GM08714 (cell line): ENCODE results near the gene BMP6.
A peak's percentile ranks its signal among the peaks of the same experiment; 100 is the strongest.

Source experiments
- H3K4me3 ChIP-seq: fragments of 200-500 bp; sonication (Bioruptor generic); 2 replicates; pipeline ENCODE4 v1.5.1; 2014; ENCODE audit warnings: mild to moderate bottlenecking, low read length, inconsistent platforms
- ZNF274 ChIP-seq: IDR thresholded peaks from 2 replicates; pipeline ENCODE4 v1.6.1; 2012; ENCODE audit warnings: mild to moderate bottlenecking, low read depth, low read length

Gene BMP6

DNA sequence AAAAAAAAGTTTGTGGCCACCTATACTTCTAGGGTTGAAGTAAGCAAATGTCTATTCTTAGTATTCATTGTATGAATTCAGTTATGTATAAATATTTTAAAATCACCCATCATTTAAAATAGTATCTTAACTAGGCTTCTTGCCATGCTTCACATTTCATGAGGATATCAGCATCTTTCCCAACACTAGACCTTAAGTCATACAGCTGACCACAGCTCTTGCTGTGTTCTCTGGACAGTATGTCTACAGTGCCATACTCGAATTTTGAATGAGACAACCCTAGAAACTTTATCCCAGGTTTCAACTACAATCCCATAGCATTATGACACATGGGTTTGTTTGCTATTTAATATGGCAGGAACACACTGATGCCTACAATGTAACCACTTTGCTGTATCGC lies 179.5 kb downstream of the BMP6 start:
- no peak overlapping the region for H3K4me3 ChIP-seq
- no peak for TF ChIP-seq ZNF274

DNA sequence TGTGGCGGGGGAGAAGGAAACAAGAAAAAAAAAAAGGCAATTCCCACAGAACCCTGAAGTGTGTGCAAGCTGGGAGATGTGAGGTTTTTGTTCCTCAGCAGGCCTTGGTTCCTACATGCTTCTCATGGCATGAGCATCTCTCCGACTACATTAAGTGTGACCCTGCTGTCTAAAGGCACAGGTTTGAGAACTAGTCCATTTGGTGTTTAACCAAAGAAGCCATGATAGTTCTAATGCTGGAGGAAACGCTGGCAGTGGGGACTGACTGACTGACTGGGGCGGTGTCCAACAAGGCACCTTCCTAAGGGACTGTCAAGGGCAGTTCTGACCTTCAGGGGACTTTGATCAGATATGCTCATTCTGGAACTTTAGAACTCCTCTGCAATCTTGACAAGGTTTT lies 180.8 kb downstream of the BMP6 start:
- H3K4me3 ChIP-seq, result peak overlapping the region; percentile 12; the same call in 1 of the 2 replicates
- no peak for TF ChIP-seq ZNF274

DNA sequence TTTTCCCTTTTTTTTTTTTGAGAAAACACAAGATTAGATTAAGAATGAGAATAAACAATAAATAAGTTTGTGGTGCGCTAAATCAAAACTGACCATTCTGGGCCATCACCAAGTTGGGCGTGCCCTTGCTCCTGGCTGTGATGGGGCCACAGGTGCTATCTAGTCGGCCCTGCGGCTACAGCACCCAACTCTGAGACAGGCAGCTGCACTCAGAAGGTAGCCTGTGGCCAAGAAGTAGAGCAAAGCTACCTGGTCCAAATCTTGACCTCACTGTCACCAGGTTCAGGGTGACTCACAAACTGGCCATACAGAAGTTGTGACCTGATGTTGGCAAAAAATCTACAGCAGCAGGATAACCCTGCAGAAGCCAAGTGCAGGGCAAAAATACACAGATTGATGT lies 181.3 kb downstream of the BMP6 start:
- H3K4me3 ChIP-seq, result peak overlapping the region; percentile 12; the same call in 1 of the 2 replicates
- TF ChIP-seq ZNF274, result no peak

DNA sequence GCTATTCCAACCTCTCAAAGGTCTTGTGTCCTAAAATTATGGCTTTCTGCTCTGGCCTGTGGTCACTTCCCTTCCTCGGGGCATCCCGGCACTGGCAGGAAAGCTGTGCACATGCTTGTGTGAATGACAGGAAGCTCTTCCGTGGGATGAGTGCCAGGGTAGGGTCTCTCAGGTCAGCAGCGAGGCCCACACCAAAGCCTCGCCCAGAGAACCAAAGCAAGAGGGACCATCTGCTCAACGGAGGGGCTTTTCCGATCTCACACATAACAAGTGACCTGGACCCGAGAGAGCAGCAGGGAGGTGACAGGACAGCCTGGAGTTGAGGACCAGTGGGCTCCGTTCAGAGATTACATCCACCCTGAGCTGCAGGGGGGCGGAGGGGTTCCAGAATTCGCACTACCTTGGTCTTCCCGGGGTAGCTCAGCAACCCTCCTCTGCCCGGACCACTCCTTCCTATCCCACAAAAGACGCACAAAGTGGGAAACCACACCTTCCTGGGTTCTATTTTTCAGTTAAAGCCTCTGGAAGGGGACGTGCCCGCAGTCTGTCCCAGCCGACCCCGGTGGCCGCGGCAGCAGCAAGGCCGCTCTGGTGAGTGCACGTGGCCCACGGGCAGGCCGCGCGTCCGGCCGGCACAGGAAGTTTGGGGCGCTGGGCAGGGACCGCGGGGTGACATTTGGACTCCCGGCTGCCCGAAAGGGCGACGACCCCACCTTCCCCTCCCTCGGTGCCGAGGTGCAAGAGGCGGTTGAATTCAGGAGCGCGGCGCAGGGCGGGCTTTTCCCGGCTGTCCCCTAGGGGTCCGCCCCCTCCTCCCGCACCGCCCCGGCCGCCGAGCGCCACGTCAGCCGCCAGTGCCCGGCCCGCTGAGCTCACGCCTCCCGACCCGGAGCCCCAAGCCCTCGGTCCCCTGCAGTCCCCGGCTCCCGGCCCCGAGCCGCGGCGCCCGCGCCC lies 183.7 kb downstream of the BMP6 start:
- peak overlapping the region; percentile 82 for H3K4me3 ChIP-seq
- TF ChIP-seq ZNF274, result no peak

DNA sequence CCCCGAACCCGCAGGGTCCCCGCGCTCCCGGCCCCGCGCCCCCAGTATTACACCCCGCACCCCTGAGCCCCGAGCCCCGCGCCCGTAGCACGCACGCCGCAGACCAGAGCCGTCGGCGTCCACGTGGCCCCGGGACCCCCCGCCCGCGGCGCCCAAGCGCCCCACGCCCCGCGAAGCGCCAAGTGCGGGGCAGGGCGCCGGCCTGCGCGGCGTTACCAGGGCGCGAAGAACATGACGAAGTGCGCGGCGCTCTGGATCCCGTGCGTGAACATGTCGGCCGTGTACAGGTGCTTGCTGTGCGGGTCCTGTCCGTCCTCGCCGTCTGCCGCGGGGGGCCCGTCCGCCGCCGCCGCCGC lies 184.4 kb downstream of the BMP6 start:
- TF ChIP-seq ZNF274, result no peak
- H3K4me3 ChIP-seq, result peak overlapping the region; percentile 82

DNA sequence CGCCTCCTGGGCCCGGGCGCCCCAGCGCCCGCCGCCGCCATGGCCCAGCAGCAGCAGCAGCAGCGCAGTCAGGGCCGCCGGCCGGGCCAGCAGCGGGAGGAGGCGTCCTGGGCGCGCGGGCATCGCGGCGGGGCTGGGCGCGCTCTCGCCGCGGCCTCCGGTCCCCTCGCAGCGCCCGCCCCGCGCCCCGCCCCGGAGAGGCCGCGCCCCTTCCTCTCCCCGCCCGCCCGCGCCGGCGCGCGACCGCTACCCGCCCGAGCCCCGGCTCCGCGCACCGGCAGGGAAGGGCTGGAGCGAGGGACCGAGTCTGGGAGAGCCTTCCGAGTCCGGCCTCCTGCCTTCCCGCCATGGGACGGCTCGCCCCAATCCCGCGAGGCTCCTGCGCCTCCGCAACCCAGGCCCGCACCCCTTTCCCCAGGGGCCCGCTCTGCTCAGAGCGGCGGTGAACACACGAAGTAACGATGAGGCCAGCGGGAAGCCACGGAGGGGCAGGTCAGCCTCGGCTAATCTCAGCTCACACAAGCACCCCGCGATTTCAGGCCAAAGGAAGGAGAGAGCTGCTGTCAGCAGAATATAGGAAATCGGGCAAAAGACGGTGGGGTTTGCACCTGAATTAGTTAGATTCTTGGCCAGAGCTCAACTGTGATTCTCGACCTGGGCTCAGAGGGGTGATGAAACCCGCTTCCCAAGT lies 184.9 kb downstream of the BMP6 start, which contains the start of gene TXNDC5:
Gene TXNDC5 (minus strand): TSS at position 135 of the 691 bp plus-strand sequence. CDS start 12 bp downstream, at position 123.
- peak within 1 kb of the TSS; percentile 82 for H3K4me3 ChIP-seq
- no peak for TF ChIP-seq ZNF274

DNA sequence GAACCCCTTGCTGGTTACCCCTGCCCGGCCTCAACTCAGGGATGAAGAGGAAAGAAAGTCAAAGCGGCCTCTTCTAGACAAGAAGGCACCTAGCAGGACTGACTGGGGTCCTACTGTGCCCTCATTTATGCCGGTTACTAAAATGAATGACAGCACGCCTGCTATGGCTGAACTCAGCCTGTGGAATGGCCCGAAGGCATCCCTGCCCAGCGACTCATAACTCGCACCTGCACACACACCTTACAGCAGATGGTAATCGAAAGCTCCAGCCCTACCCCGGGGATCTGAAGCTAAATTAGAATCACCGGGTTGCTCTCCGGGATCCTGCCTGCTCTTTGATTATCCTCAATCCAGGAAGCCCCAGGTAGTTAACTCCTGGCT lies 185.4 kb downstream of the BMP6 start:
- no peak for TF ChIP-seq ZNF274

DNA sequence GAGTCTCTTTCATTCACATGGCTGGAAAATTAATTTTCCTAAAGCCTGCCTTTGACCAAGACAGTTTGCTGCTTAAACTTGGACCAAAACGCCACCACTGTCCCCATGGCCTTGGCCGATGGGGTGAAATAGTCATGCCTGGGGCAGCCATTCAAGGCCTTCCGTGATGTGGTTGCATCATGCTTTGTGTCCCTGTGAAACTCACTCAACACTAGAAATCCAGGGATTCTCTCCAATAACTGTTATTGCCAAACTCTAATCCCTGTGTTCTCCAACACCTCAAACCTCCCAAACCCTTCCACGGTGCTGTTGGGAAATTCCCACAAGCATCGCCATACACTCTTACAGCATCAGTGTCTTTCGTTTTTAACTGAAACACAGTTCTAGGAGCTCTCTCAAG lies 186.1 kb downstream of the BMP6 start:
- no peak overlapping the region for H3K4me3 ChIP-seq
- no peak for TF ChIP-seq ZNF274

More for the DNA sequence above, 185.4 kb downstream of the BMP6 start:
- peak overlapping the region; percentile 60; the same call in 1 of the 2 replicates for H3K4me3 ChIP-seq

DNA sequence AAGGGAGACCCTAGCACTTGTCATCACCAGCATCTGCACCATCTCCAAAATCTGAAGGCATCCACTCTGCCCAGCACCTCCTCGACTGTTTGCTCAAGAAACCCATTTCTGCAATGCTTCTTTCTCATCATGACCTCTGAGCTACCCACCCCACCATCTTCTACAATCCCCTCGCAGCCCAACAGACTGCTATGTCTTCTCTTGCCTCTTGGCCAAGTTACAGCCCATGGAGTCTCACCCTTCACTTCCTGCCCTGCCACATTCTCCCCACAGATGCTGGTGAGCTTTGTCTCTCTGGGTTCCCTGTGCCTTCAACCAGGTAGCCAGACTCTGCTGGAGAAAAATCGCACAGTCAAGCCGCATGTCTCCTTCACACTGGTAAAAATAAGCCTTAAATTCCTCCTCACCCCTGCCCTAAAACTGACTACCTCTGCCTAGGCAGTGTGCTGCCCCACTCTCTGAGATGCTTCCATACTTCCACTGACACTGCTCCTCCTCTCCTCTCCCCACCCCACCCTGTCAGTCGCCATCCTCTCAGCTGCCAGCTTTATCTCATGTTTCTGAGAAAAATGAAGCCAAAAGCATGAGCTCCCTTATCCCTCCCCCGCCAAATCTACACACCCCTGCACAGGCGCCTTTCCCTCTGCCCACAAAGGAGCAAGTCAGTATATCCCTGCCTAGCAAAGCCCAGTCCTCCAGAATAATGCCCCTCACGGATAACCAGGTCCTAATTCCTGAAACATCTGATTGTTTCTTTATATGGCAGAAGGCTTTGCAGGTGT lies 187.0 kb downstream of the BMP6 start:
- TF ChIP-seq ZNF274, result no peak
- H3K4me3 ChIP-seq, result no peak overlapping the region

DNA sequence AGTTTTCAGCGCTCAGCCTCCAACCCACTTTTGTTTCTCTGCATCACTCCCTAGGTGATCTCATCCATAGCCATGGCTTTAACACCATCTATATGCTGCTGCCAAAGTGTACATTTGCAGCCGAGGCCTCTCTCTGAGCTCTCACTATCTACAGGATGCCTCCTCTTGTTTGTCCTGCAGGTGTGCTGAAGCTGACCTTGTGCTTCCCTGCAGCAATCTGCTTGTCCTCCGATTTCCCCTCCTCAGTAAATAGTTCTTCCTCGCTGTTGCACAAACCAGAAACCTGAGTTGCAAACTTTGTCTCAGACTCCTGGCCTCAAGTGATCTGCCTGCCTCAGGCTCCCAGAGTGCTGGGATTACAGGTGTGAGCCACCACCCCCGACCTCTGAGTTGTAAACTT lies 188.4 kb downstream of the BMP6 start:
- no peak for TF ChIP-seq ZNF274
- no peak overlapping the region for H3K4me3 ChIP-seq

DNA sequence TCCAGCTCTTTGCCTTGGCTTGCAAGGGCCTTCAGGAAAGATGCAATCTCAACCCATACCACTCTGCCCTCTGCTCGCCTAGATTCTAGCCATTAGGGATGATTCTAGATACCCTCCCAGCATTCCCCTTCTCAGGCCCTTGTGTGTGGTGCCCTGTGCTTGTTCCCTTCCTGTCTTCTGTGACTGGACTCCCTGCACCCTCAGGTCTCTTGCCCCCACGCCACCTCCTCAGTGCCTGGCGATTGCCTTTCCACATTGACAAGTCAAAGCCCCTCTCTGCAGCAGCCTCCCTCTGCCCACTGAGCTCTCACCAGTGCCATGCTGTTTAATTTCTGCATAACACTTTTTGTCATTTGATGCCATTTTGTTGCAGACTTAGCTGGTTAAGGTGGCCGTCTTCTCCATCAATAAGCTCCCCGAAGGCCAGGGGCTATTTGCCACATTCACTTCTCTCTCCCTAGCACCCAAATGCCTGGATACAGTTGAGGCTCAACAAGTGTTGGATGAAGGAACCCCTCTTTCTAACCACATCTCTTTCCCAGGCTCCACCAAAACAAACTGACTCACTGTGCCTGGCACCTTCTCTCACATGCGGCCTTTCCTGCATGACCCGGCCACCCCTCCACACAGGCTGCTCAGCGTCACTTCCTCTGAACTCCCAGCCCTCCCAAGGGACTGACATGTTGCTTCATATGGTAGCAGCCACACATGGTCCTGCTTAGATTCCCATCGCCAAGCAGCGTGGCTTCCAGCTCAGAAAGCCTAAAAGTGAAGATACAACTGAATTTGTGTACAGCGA lies 189.3 kb downstream of the BMP6 start:
- H3K4me3 ChIP-seq, result no peak overlapping the region; the same call in 1 of the 2 replicates
- no peak for TF ChIP-seq ZNF274

DNA sequence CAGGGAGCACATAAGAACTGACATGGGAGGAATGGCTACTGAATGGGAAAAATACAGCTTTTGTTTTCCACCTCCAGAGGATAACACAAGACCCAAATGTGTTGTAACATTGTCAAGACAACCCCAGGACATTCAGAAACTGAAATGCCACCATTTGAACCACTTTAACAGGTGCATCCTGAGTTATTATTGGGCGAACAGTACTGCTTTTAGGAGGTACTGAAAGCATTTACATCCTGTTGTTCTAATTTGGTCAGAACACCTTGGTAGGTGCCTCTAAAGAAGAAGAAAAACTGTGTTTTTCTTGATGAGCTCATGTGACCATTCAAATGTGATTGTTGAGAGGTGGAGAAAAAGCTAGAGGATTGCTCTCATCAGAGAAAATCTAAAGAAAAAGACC lies 191.1 kb downstream of the BMP6 start:
- no peak for TF ChIP-seq ZNF274
- H3K4me3 ChIP-seq, result peak overlapping the region; percentile 8; the same call in 1 of the 2 replicates

DNA sequence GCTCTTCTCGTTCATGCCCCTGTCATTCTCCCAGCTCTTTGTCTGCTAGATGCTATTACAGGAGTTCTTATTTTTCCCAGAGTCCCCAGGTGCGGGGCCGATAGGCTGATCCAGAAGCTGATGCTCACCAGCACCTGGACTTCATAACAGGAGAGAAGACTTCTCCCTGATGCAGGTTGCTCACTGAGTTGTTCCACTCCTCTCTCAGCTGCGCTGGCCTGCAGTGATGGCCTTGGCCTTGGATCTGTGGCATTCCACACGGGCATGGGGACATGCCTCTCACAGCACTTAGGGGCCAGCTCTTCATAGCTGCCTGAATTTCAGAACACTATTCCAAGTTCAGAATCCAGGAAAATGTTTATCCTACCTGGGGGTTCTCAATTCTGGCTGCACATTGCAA lies 191.8 kb downstream of the BMP6 start:
- no peak overlapping the region for H3K4me3 ChIP-seq
- no peak for TF ChIP-seq ZNF274
